Subcutaneous adipose tissue (tissue), 4 donors: ENCODE results near the gene CTDSPL. TPM values are rescaled to one million over a fixed set of nuclear protein-coding genes. Genes with fewer than 3 reads are reported as not detected.

ENCODE experiments used
- CTCF ChIP-seq: fragments of 450-650 bp; IDR thresholded peaks from one replicate; pipeline ENCODE4 v1.5.1; 2016; ENCODE audit warnings: low read depth, mild to moderate bottlenecking, control low read depth, antibody characterized with exemption, moderate library complexity
- total RNA-seq, 4 donors: library from RNA; depleted of rRNA; stranded (reverse); fragments of >200 nt; gene quantifications; one replicate each; pipeline ENCODE4 v1.1.0, GENCODE V29; 2016

The CTDSPL gene
- total RNA-seq, 4 donors from 2014 or later = 29.0 to 34.8 (median 30.1) TPM

DNA sequence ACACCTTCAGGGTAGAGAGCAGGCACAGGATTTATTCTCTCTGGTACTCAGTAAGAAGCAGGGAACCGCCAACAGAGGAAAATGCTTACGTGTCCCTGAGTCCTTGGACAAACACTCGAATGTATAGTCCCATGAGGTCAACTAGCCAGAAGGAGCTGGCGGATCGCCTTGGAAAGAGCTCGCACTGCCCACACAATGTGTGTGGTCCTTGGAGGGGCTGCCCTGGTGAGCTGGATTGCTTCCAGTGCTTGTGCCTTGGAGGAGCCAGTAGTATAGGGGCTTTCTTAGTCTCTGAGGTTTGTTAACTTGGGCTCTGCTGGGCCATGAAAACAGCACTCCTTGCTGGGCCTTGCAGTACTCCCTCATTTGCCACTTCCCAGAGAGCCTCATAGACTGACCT lies 88.2 kb downstream of the CTDSPL start:
- TF ChIP-seq CTCF = no peak

DNA sequence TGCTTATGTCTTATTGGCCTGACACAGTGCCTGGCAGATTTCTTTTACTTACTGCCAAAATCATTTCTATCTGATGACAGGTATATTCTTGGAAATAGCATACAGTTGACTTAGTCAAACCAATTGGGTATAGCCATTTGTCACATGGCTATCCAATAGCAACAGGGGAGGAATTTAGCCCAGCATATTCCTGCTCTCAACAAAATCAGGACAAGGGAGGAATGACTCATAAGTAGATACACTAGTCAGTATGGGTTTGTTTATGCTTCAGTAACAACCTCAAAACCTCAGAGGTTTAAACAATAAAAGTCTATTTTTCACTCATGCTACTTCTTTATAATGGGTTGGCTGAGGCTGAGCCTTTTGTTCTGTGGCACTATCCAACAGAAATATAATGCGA lies 90.9 kb downstream of the CTDSPL start:
- no peak for TF ChIP-seq CTCF

DNA sequence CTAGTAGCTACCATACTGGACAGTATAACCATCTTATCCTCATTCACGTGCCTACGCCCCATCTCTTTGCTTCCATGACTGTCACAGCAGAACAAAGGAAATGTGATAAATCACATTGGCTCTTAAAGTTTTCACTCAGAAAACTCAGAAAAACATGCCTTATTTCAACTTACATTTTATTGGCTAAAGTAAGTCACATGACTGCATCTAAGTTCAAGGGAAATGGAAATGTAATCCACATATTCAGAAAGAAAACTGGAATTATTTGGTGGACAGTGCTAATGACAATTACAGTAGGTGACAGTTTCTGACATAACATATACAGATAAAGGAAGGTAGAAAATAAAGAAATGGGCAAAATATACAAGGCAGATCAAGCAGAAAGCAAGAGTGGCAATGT lies 91.5 kb downstream of the CTDSPL start:
- no peak for TF ChIP-seq CTCF

DNA sequence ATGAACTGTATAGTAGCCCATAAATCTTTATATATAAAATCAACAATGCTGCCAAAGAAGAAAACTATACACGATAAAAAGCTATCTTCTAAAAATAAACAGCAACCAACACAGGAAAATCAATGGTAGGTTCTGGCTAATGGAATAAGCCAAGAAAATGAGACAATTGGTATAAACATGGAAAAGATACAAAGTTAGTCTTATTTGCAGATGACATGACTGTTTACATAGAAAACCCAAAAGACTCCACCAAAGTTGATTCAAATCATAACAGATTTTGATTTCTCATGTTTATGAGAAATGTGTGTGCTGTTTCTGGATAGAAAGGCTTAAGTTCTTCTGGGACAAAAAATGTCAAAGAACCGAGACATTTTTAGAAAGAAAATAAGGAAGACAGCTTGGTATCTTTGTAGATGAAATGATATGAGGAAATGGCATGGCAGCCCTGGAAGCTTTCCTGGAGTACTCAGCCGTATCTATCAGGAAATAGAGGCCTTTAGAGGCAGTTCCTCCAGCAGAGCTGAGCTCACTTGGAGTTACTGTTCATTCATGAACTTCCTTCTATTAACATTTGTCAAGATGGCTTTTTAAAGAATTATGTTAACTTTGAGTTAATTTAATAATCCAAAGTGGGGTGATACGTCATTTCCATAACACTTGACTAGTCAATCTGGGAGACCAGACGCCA lies 92.2 kb downstream of the CTDSPL start:
- TF ChIP-seq CTCF = no peak

DNA sequence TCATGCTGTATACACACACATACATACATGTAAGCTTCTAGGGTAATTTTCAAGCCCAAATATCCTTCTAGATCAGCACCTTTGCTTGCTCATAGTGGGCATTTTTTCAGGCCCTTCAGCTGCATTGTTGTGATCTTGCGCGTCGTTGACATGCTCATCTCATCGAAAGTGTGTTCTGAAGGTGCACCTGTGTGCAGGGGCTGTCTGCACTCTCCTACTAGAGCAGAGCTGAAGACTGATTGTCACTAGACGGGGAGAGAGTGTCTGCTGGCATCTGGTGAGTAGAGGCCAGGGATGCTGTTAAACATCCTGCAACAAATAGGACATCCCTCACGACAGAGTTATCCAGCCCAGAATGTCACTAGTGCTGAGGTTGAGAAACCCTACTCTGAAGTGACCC lies 93.2 kb downstream of the CTDSPL start:
- no peak for TF ChIP-seq CTCF

- no peak for TF ChIP-seq CTCF
Measured at GRCh38 chr3:37955918-37956707, 94.4 kb downstream of the CTDSPL start.

GRCh38 chr3:37956723-37957538 lies 95.3 kb downstream of the CTDSPL start:
- no peak for TF ChIP-seq CTCF
